ENCODE measurements around the gene MEST. TPM values are rescaled to one million over a fixed set of nuclear protein-coding genes. Genes with fewer than 3 reads are reported as not detected.
"Not testable (repeated sequence)": the region's sequence is repeated elsewhere in the genome, so short reads cannot be mapped to it uniquely, and the experiment has no call there.

Gene MEST
- total and polyA plus RNA-seq, 12 donors: 1.5 to 26.2 (median 4.9) TPM

DNA sequence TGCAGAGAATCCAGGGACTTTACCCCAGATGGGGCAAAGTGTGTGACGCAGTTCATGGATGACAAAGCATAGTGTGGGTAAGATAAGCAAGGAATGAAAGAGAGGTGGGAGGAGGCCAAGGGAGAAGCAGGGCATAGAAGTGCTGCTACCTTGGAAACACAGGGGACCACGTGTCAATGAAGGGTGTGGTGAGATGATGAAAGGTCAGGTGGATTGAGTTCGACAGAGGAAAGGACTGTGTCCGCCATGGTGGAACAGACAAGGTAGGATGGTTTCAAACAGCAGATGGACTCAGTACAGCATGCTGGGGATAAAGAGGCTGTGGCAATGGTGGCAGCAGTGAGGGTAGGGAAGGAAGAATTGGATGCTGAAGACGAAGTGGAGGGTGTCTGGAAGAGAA lies 32.7 kb downstream of the MEST start:
- no peaks in the 10 kb centered on the region for H3K9me3 ChIP-seq
- no peak for TF ChIP-seq CTCF (IDR thresholded peaks at IDR 0.05)
- H3K4me1 ChIP-seq: no peaks in the 10 kb centered on the region
- DNase-seq: no peak
- peaks cover 0 to 18% (median 0%) of the 10 kb centered on the region in 9 donors for H3K36me3 ChIP-seq
- intact Hi-C loops (cut with DNase I): no loop called here
- H3K27ac ChIP-seq: no peak overlapping the region
- ATAC-seq: no peak
- H3K4me3 ChIP-seq: no peak overlapping the region
- WGBS, 2 donors: 91 to 93% methylated on average over 5 of the region's 5 CpGs
- no peaks in the 10 kb centered on the region for H3K27me3 ChIP-seq

GRCh38 chr7:130527752-130528355 lies 36.0 kb downstream of the MEST start:
- H3K27me3 ChIP-seq: not testable (repeated sequence)
- 91 to 92% methylated on average over 15 to 17 of the region's 17 CpGs for WGBS, 2 donors

DNA sequence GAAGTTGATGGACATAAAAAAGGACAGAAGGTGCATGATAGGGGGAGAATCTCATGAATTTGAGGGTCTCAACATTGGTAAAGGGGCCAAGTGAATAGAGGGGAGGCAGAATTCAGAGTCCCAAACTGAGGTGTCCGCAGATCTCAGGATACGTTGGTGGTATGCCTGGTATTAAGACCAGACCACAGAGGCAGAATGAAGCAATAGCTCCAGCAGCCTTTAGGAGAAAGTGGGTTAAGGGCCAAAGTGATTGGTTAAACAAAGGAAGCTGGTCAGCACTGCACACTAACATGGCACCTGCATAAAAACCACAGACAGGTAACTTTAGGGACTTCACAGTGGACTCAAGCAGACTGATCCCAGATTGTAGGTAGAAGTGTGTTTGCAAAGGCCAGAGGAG lies 37.5 kb downstream of the MEST start:
- H3K27ac ChIP-seq: no peak overlapping the region
- H3K9me3 ChIP-seq: no peaks in the 10 kb centered on the region
- no peak for TF ChIP-seq CTCF (IDR thresholded peaks at IDR 0.05)
- 97 to 98% methylated on average over 2 of the region's 2 CpGs for WGBS, 2 donors
- DNase-seq (no peak), ATAC-seq (no peak)
- peaks cover 0 to 39% (median 0%) of the 10 kb centered on the region in 9 donors for H3K36me3 ChIP-seq
- H3K4me1 ChIP-seq: no peaks in the 10 kb centered on the region
- H3K4me3 ChIP-seq: no peak overlapping the region
- intact Hi-C loops (cut with DNase I): no loop called here
- H3K27me3 ChIP-seq: no peaks in the 10 kb centered on the region

More at GRCh38 chr7:130527752-130528355, 36.0 kb downstream of the MEST start:
- H3K4me1 ChIP-seq; H3K27ac ChIP-seq; intact Hi-C loops (cut with DNase I); ATAC-seq; H3K9me3 ChIP-seq; DNase-seq; H3K4me3 ChIP-seq: not testable (repeated sequence)
- peaks cover 0 to 32% (median 0%) of the 10 kb centered on the region in 9 donors for H3K36me3 ChIP-seq

DNA sequence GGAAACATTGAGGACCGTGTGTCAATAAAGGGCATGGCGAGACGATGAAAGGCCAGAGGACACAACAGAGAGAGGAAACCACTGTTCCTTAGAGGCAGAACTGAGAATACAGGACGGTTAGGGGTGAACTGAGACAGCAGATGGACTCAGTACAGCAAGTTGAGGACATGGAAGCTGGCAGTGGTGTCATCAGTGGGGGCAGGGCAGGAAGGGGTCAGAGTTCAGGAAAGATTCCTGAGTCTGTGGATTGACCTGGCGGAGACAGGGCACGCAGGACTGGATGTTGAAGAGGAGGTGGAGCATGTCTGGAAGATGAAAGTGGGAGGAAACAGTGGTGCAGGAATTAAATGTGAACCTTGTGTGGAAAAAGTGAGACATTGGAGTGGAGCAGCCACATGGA lies 46.0 kb downstream of the MEST start:
- WGBS, 2 donors: 85 to 90% methylated on average over 6 of the region's 6 CpGs
- ATAC-seq, H3K27ac ChIP-seq: not testable (repeated sequence)

GRCh38 chr7:130541287-130541686 lies 49.4 kb downstream of the MEST start:
- H3K4me3 ChIP-seq; intact Hi-C loops (cut with DNase I); H3K27ac ChIP-seq; H3K4me1 ChIP-seq; ATAC-seq; DNase-seq; H3K27me3 ChIP-seq; H3K9me3 ChIP-seq: not testable (repeated sequence)
- 89 to 92% methylated on average over 7 of the region's 7 CpGs for WGBS, 2 donors
- H3K36me3 ChIP-seq: peaks cover 0 to 44% (median 0%) of the 10 kb centered on the region in 9 donors

More for the DNA sequence above, 46.0 kb downstream of the MEST start:
- H3K27me3 ChIP-seq; intact Hi-C loops (cut with DNase I); H3K4me1 ChIP-seq; H3K4me3 ChIP-seq; DNase-seq; H3K9me3 ChIP-seq: not testable (repeated sequence)
- peaks cover 0 to 35% (median 0%) of the 10 kb centered on the region in 9 donors for H3K36me3 ChIP-seq

GRCh38 chr7:130542297-130542696 lies 50.4 kb downstream of the MEST start:
- intact Hi-C loops (cut with DNase I); H3K4me1 ChIP-seq; DNase-seq; ATAC-seq; H3K9me3 ChIP-seq; H3K4me3 ChIP-seq; H3K27me3 ChIP-seq; H3K27ac ChIP-seq: not testable (repeated sequence)
- WGBS, 2 donors: 79 to 93% methylated on average over 4 of the region's 4 CpGs
- H3K36me3 ChIP-seq: peaks cover 0 to 49% (median 0%) of the 10 kb centered on the region in 9 donors
